ENCODE data around the gene PPM1D. TPM values are rescaled to one million over a fixed set of nuclear protein-coding genes. Genes with fewer than 3 reads are reported as not detected.

Gene PPM1D
- total RNA-seq, 4 donors from 2014 or later = 14.9 to 25.9 (median 15.6) TPM

GRCh38 chr17:60599220-60599619 lies 773 bp upstream of the PPM1D start:
- Histone ChIP-seq H3K4me3 (peak overlapping the region; percentile 67 to 97 (median 86)), H3K9me3 (no peaks in the 10 kb centered on the region), H3K27ac (peak overlapping the region; percentile 97 to 99 (median 99)), H3K4me1 (peaks cover 0 to 30% (median 14%) of the 10 kb centered on the region in 4 donors), H3K36me3 (no peaks in the 10 kb centered on the region), H3K27me3 (no peaks in the 10 kb centered on the region)
- DNase-seq (ENCODE audit: low spot score in 2 of 2) = peak in 1 of 2 donors; percentile 9
- 0 to 2% methylated on average over 17 of the region's 17 CpGs for WGBS, 2 donors
- TF ChIP-seq POLR2A (IDR thresholded peaks at IDR 0.05) (no peak), EP300 (IDR thresholded peaks at IDR 0.05) (no peak)
- TF ChIP-seq, protein P1, sequence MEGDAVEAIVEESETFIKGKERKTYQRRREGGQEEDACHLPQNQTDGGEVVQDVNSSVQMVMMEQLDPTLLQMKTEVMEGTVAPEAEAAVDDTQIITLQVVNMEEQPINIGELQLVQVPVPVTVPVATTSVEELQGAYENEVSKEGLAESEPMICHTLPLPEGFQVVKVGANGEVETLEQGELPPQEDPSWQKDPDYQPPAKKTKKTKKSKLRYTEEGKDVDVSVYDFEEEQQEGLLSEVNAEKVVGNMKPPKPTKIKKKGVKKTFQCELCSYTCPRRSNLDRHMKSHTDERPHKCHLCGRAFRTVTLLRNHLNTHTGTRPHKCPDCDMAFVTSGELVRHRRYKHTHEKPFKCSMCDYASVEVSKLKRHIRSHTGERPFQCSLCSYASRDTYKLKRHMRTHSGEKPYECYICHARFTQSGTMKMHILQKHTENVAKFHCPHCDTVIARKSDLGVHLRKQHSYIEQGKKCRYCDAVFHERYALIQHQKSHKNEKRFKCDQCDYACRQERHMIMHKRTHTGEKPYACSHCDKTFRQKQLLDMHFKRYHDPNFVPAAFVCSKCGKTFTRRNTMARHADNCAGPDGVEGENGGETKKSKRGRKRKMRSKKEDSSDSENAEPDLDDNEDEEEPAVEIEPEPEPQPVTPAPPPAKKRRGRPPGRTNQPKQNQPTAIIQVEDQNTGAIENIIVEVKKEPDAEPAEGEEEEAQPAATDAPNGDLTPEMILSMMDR (IDR thresholded peaks at IDR 0.05) = no peak

DNA sequence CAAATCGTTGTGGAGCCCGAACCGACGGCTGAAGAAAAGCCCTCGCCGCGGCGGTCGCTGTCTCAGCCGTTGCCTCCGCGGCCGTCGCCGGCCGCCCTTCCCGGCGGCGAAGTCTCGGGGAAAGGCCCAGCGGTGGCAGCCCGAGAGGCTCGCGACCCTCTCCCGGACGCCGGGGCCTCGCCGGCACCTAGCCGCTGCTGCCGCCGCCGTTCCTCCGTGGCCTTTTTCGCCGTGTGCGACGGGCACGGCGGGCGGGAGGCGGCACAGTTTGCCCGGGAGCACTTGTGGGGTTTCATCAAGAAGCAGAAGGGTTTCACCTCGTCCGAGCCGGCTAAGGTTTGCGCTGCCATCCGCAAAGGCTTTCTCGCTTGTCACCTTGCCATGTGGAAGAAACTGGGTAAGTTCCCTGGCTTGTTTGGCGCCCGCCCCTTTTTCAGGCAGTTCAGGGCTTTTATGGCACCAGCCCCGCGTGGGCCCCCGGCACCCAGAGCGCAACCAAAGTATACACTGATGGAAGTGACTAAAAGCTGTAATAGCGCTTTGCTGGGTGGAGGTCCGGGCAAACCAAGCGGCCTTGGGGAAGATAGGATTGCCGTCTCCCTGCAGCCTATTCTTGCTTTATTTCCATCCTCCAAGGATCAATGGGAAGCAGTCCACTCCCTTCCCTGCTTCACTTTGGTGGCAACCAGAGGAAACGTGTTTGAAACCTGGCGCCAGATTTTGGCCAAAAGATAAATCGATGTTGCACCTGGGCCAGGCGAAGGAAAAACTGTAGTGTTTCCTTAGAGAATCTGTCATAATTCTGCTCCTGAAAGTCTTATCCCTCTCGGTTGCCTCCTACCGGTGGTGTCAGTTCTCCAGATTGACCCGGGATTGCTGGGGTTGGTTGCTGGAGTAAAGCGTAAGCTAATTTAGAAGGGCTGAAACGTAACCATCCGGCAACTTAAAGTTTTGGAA lies 775 bp downstream of the PPM1D start:
- peak; percentile 70 to 91 for DNase-seq (ENCODE audit: low spot score in 2 of 2)
- H3K4me1 ChIP-seq = peaks cover 0 to 46% (median 20%) of the 10 kb centered on the region in 4 donors
- H3K36me3 ChIP-seq = no peaks in the 10 kb centered on the region
- H3K4me3 ChIP-seq = peak overlapping the region; percentile 81 to 97 (median 88)
- WGBS, 2 donors = 0 to 1% methylated on average over 29 to 68 of the region's 69 CpGs
- peak overlapping the region; percentile 97 to 99 (median 99) for H3K27ac ChIP-seq
- no peaks in the 10 kb centered on the region for H3K27me3 ChIP-seq
- no peaks in the 10 kb centered on the region for H3K9me3 ChIP-seq
- peak; percentile 34 to 50 for TF ChIP-seq POLR2A (IDR thresholded peaks at IDR 0.05)
- TF ChIP-seq, protein P1 (IDR thresholded peaks at IDR 0.05) = peak; percentile 71 to 78 (median 77)
- peak in 1 of 2 donors; percentile 83 for TF ChIP-seq EP300 (IDR thresholded peaks at IDR 0.05)

DNA sequence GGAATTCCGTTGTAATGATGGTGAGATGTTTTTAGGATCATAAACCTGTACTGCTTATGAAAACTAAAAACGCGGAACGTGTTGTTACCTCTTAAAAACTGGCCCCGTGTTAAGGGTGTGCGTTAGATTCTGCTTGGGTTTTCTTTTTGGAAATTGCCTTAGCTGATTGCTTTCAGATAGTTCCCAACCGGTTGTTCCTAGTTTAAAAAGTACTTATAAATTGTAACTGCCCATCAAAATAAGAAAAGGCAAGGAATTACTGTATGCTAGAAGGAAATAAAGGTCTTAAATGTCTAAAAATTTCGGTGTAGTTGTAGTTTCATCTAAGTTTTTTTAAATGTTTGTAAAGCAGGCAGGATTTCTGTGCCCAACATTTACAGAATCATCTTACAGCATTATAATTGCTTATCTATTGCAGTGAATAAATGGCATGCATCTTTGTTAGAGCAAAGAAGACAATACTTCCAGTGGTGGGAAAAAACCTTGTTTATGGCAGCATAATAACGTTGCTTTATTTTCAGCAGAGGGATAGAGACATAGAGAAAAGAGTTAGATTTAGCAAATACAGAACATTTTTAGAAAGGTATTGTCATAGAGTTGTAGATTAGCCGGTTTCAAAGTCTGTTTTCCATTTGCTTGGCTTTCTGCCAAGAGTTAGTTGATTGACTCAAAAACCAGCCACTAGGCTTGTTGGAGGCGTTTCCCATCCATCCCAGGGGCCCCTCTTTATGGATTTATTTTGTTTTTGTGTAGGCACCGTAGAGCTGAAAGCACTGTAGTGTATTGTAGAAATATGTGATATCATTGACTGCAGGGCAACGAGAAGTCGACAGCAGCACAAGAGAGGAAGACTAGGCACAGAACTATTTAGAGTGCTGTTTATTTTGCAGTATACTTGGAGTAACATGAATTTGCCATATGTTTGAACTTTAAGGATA lies 1.7 kb downstream of the PPM1D start:
- H3K9me3 ChIP-seq = no peaks in the 10 kb centered on the region
- WGBS, 2 donors = 1% methylated on average over 14 of the region's 14 CpGs
- H3K36me3 ChIP-seq = no peaks in the 10 kb centered on the region
- H3K4me3 ChIP-seq = peak overlapping the region; percentile 81 to 97 (median 88)
- TF ChIP-seq POLR2A (IDR thresholded peaks at IDR 0.05) (peak in 1 of 2 donors; percentile 36), EP300 (IDR thresholded peaks at IDR 0.05) (peak in 1 of 2 donors; percentile 90)
- TF ChIP-seq, protein P1 (IDR thresholded peaks at IDR 0.05) = peak in 1 of 5 experiments; percentile 28
- H3K27ac ChIP-seq = peak overlapping the region; percentile 97 to 99 (median 99)
- DNase-seq (ENCODE audit: low spot score in 2 of 2) = peak in 1 of 2 donors; percentile 71
- H3K4me1 ChIP-seq = peaks cover 0 to 55% (median 20%) of the 10 kb centered on the region in 4 donors
- H3K27me3 ChIP-seq = no peaks in the 10 kb centered on the region

- peak overlapping the region; percentile 97 to 99 (median 99) for H3K27ac ChIP-seq
- no peak for DNase-seq (ENCODE audit: low spot score in 2 of 2)
- no peaks in the 10 kb centered on the region for H3K27me3 ChIP-seq
- peak overlapping the region; percentile 81 to 97 (median 88) for H3K4me3 ChIP-seq
- no peaks in the 10 kb centered on the region for H3K36me3 ChIP-seq
- 6 to 7% methylated on average over 12 of the region's 12 CpGs for WGBS, 2 donors
- TF ChIP-seq EP300 (IDR thresholded peaks at IDR 0.05) (no peak), POLR2A (IDR thresholded peaks at IDR 0.05) (no peak)
- TF ChIP-seq, protein P1 (IDR thresholded peaks at IDR 0.05) = no peak
- no peaks in the 10 kb centered on the region for H3K9me3 ChIP-seq
- peaks cover 0 to 56% (median 23%) of the 10 kb centered on the region in 4 donors for H3K4me1 ChIP-seq
Observed at GRCh38 chr17:60602385-60602742, 2.4 kb downstream of the PPM1D start.
